OCI-LY1 (cell line): ENCODE data around the gene SCTR.

Experiments
- H2AFZ ChIP-seq: fragments of 200-600 bp; sonication (generic), shearing (Covaris generic); 2 replicates; pipeline ENCODE4 v1.6.0; 2014; ENCODE audit warnings: antibody characterized with exemption, mild to moderate bottlenecking, low read length
- H3F3A ChIP-seq: fragments of 200-600 bp; sonication (generic), shearing (Covaris generic); 2 replicates; pipeline ENCODE4 v1.6.0; 2014; ENCODE audit warnings: mild to moderate bottlenecking, antibody characterized with exemption, low read length, moderate library complexity; ENCODE audit not compliant: insufficient read depth
- H3K27ac ChIP-seq: fragments of 200-600 bp; sonication (generic); 2 replicates; pipeline ENCODE4 v1.5.1; 2014; ENCODE audit warnings: low read length, mixed run types, mild to moderate bottlenecking, low read depth; ENCODE audit not compliant: poor library complexity, severe bottlenecking
- H3K27me3 ChIP-seq: fragments of 200-600 bp; sonication (generic); 2 replicates; pipeline ENCODE4 v1.6.0; 2014; ENCODE audit warnings: antibody characterized with exemption, mild to moderate bottlenecking, low read length, moderate library complexity; ENCODE audit not compliant: insufficient read depth
- H3K36me3 ChIP-seq: fragments of 200-600 bp; sonication (generic); 2 replicates; pipeline ENCODE4 v1.6.1; 2014; ENCODE audit warnings: mild to moderate bottlenecking, antibody characterized with exemption, low read length, moderate library complexity, mixed read lengths; ENCODE audit not compliant: insufficient read depth
- H3K4me1 ChIP-seq: fragments of 200-600 bp; sonication (generic); 2 replicates; pipeline ENCODE4 v1.5.1; 2014; ENCODE audit warnings: mild to moderate bottlenecking, low read length, moderate library complexity; ENCODE audit not compliant: insufficient read depth, severe bottlenecking
- H3K4me2 ChIP-seq: fragments of 200-600 bp; sonication (generic), shearing (Covaris generic); 2 replicates; pipeline ENCODE4 v1.6.1; 2014; ENCODE audit warnings: low read length
- H3K4me3 ChIP-seq: fragments of 200-600 bp; sonication (generic); 2 replicates; pipeline ENCODE4 v1.5.1; 2014; ENCODE audit warnings: low read length, low read depth, mild to moderate bottlenecking, mixed read lengths; ENCODE audit not compliant: poor library complexity, severe bottlenecking
- H3K79me2 ChIP-seq: fragments of 200-600 bp; shearing (Covaris generic); 2 replicates; pipeline ENCODE4 v1.6.1; 2016; ENCODE audit warnings: mixed run types, low read length, mixed read lengths; ENCODE audit not compliant: insufficient read depth
- H3K9ac ChIP-seq: fragments of 200-600 bp; sonication (generic), shearing (Covaris generic); 2 replicates; pipeline ENCODE4 v1.6.1; 2014; ENCODE audit warnings: mild to moderate bottlenecking, low read length, mixed read lengths
- H3K9me2 ChIP-seq: fragments of 200-600 bp; sonication (generic), shearing (Covaris generic); 2 replicates; pipeline ENCODE4 v1.6.1; 2014; ENCODE audit warnings: low read depth, mild to moderate bottlenecking, low read length, mixed read lengths
- H3K9me3 ChIP-seq: fragments of 200-600 bp; shearing (Covaris generic); 2 replicates; pipeline ENCODE4 v1.6.1; 2014; ENCODE audit warnings: low read length, mixed read lengths
- H4K20me1 ChIP-seq: fragments of 200-600 bp; sonication (generic), shearing (Covaris generic); 2 replicates; pipeline ENCODE4 v1.6.0; 2016; ENCODE audit warnings: mild to moderate bottlenecking, low read length; ENCODE audit not compliant: insufficient read depth
- EZH2 ChIP-seq: fragments of 200-600 bp; sonication (generic), shearing (Covaris generic); IDR thresholded peaks from 2 replicates; pipeline ENCODE4 v1.8.0; 2017; ENCODE audit warnings: borderline replicate concordance, mixed run types, mild to moderate bottlenecking, antibody characterized with exemption, low read length, moderate library complexity, mixed read lengths
- TF ChIP-seq, protein P1 (sequence below): fragments of 200-600 bp; sonication (generic), shearing (Covaris generic); IDR thresholded peaks from 2 replicates; pipeline ENCODE4 v1.5.1; 2017; ENCODE audit warnings: mild to moderate bottlenecking, antibody characterized with exemption, low read length, moderate library complexity, mixed read lengths

SCTR gene

DNA sequence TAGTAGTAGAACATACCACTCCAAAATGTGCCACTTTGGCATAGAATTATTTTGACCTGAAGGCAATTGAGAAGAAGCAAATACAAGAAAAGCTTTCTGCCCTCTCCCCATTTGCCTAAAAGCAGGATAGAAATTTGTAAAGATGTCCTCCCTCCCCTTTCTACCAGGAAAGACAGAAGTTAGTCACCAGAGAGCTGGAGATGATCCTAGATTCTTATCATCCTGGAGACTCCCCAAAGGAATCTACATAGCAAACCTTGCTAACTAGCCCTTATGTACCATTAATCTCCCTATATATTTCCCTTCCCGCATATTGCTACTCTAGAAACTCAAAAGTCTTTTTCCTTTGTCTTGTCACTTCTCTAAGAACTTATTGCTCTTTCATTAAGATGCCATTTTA, 105.2 kb downstream of the SCTR start:
- no peak overlapping the region for H3K27ac ChIP-seq
- H2AFZ ChIP-seq, result no peak overlapping the region
- no peaks in the 10 kb centered on the region for H3F3A ChIP-seq
- no peaks in the 10 kb centered on the region for H3K9me2 ChIP-seq
- no peaks in the 10 kb centered on the region for H4K20me1 ChIP-seq
- no peaks in the 10 kb centered on the region for H3K9me3 ChIP-seq
- TF ChIP-seq EZH2, result no peak
- TF ChIP-seq, protein P1, sequence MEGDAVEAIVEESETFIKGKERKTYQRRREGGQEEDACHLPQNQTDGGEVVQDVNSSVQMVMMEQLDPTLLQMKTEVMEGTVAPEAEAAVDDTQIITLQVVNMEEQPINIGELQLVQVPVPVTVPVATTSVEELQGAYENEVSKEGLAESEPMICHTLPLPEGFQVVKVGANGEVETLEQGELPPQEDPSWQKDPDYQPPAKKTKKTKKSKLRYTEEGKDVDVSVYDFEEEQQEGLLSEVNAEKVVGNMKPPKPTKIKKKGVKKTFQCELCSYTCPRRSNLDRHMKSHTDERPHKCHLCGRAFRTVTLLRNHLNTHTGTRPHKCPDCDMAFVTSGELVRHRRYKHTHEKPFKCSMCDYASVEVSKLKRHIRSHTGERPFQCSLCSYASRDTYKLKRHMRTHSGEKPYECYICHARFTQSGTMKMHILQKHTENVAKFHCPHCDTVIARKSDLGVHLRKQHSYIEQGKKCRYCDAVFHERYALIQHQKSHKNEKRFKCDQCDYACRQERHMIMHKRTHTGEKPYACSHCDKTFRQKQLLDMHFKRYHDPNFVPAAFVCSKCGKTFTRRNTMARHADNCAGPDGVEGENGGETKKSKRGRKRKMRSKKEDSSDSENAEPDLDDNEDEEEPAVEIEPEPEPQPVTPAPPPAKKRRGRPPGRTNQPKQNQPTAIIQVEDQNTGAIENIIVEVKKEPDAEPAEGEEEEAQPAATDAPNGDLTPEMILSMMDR, result no peak
- no peak overlapping the region for H3K9ac ChIP-seq
- H3K4me2 ChIP-seq, result no peak overlapping the region
- no peaks in the 10 kb centered on the region for H3K4me1 ChIP-seq
- peaks cover 3% of the 10 kb centered on the region; the same call in 1 of the 2 replicates for H3K27me3 ChIP-seq
- no peaks in the 10 kb centered on the region for H3K79me2 ChIP-seq
- no peaks in the 10 kb centered on the region for H3K36me3 ChIP-seq
- H3K4me3 ChIP-seq, result no peak overlapping the region

DNA sequence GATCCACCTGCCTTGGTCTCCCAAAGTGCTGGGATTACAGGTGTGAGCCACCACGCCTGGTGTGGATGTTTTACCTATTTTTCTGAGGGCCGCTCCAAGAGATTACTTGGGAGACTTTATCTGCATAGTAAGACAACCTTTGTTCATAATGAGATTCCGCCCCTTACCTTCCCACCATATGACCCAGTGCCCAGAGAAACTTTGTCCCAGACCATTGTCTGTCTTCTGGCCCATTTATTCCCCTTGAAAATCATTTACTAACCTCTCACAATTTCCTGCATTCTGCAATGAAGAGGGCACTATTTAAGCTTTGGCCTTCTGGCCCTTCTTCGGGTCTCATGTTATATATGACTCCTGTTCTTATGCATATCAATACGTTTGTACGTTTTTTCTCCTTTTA, 106.4 kb downstream of the SCTR start:
- Histone ChIP-seq H3K4me1 (no peaks in the 10 kb centered on the region), H3F3A (no peaks in the 10 kb centered on the region), H3K79me2 (no peaks in the 10 kb centered on the region), H3K9me3 (no peaks in the 10 kb centered on the region), H3K36me3 (no peaks in the 10 kb centered on the region), H3K4me3 (no peak overlapping the region), H3K27me3 (peaks cover 3% of the 10 kb centered on the region; the same call in 1 of the 2 replicates), H2AFZ (no peak overlapping the region), H3K27ac (no peak overlapping the region), H4K20me1 (no peaks in the 10 kb centered on the region), H3K4me2 (no peak overlapping the region), H3K9ac (no peak overlapping the region), H3K9me2 (no peaks in the 10 kb centered on the region)
- TF ChIP-seq EZH2, result no peak
- TF ChIP-seq, protein P1, result no peak

DNA sequence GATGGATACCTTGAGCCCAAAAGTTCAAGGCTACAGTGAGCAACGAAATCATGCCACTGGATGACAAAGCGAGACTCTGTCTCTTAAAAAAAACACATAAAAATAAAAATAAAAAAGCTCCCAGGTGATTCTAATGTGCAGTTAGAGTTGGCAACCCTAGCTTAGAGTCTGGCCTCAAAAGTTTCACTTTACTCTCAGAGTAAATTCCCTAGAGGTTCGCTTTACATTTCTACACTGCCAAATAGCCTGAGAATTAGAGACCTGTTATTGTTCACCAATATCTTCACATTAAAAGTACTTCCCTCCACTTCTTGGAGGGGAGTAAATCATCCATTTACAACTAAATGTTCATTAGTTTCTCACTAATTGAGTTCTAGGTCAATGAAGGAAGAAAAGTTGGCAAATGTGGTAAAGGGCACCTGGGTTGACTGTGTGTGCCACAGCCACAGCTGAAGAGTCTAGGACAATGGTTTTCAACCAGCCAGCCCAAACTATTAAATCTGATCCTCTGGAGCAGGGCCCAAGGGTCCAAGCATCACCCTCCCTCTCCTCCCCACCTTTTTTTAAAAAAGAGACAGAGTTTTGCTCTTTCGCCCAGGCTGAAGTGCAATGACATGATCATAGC, 107.9 kb downstream of the SCTR start:
- no peaks in the 10 kb centered on the region for H3K27me3 ChIP-seq
- H3K9ac ChIP-seq, result no peak overlapping the region
- H2AFZ ChIP-seq, result no peak overlapping the region
- no peaks in the 10 kb centered on the region for H4K20me1 ChIP-seq
- H3K9me3 ChIP-seq, result no peaks in the 10 kb centered on the region
- H3K9me2 ChIP-seq, result no peaks in the 10 kb centered on the region
- H3K79me2 ChIP-seq, result no peaks in the 10 kb centered on the region
- no peak overlapping the region for H3K4me2 ChIP-seq
- no peak overlapping the region for H3K27ac ChIP-seq
- H3K36me3 ChIP-seq, result no peaks in the 10 kb centered on the region
- TF ChIP-seq EZH2, result no peak
- TF ChIP-seq, protein P1, result no peak
- H3F3A ChIP-seq, result no peaks in the 10 kb centered on the region
- no peaks in the 10 kb centered on the region for H3K4me1 ChIP-seq
- H3K4me3 ChIP-seq, result no peak overlapping the region
